ENCODE results near the gene STAT1.

The STAT1 gene

GRCh38 chr2:190927301-190927700, 86.7 kb downstream of the STAT1 start:
- DNase-seq (ENCODE audit: extremely low read depth in 1 of 2, low read depth in 1 of 2) = no peak

GRCh38 chr2:190922376-190922775, 91.6 kb downstream of the STAT1 start:
- DNase-seq (ENCODE audit: extremely low read depth in 1 of 2, low read depth in 1 of 2) = no peak

- no peak for DNase-seq (ENCODE audit: extremely low read depth in 1 of 2, low read depth in 1 of 2)
These were observed 93.9 kb downstream of the STAT1 start for GRCh38 chr2:190920085-190920484.
